A673 (cell line): ENCODE measurements around the gene NEGR1. TPM values are rescaled to one million over a fixed set of nuclear protein-coding genes. Genes with fewer than 3 reads are reported as not detected.

Source experiments
- BruUV-seq: library from RNA; stranded (reverse); fragments of 400-500 nt; replicated peaks from 2 replicates; lab custom pipeline; 2021; lab: Mats Ljungman, UMichigan
- CTCF ChIA-PET: fragments of 300-600 bp; sonication (Branson Sonifier 250); formaldehyde crosslinking; loops from one replicate; lab custom pipeline; 2022; ENCODE audit warnings: antibody characterized with exemption; lab: Charles Lee
- POLR2A ChIA-PET: fragments of 300-600 bp; sonication (Branson Sonifier 250); formaldehyde crosslinking; loops from one replicate; lab custom pipeline; 2022; ENCODE audit warnings: antibody characterized with exemption; ENCODE audit not compliant: low non-redundant PET; lab: Charles Lee
- DNase-seq: peaks from one replicate; pipeline ENCODE4 v3.0.0-alpha.2; 2015; ENCODE audit warnings: low spot score
- H3K27ac ChIP-seq: fragments of 200-600 bp; sonication (generic); 2 replicates; pipeline ENCODE4 v1.5.1; 2016; ENCODE audit warnings: mixed run types, low read depth, mild to moderate bottlenecking, mixed read lengths, antibody characterized with exemption, low read length; ENCODE audit not compliant: poor library complexity, severe bottlenecking
- H3K27me3 ChIP-seq: fragments of 200-600 bp; sonication (generic); replicated peaks from 2 replicates; pipeline ENCODE4 v1.6.1; 2017; ENCODE audit warnings: mixed run types, low read depth, mild to moderate bottlenecking, mixed read lengths, antibody characterized with exemption, low read length; ENCODE audit not compliant: insufficient read depth, poor library complexity
- H3K36me3 ChIP-seq: fragments of 200-600 bp; sonication (generic); 2 replicates; pipeline ENCODE4 v1.6.1; 2016; ENCODE audit warnings: mixed run types, mild to moderate bottlenecking, mixed read lengths, antibody characterized with exemption, low read length; ENCODE audit not compliant: insufficient read depth, poor library complexity, severe bottlenecking
- H3K4me1 ChIP-seq: fragments of 200-600 bp; sonication (generic); 2 replicates; pipeline ENCODE4 v1.6.1; 2017; ENCODE audit warnings: mixed run types, mild to moderate bottlenecking, mixed read lengths, antibody characterized with exemption, low read length; ENCODE audit not compliant: insufficient read depth, poor library complexity, severe bottlenecking
- H3K4me3 ChIP-seq: fragments of 200-600 bp; sonication (generic); 2 replicates; pipeline ENCODE4 v1.5.1; 2016; ENCODE audit warnings: low read depth, mixed run types, mild to moderate bottlenecking, mixed read lengths, low read length; ENCODE audit not compliant: poor library complexity, severe bottlenecking
- H3K9me3 ChIP-seq: fragments of 200-600 bp; sonication (generic); 2 replicates; pipeline ENCODE4 v1.6.1; 2016; ENCODE audit warnings: mixed run types, low read depth, mild to moderate bottlenecking, mixed read lengths, antibody characterized with exemption, low read length; ENCODE audit not compliant: poor library complexity, severe bottlenecking
- CTCF ChIP-seq: fragments of 300-800, 200-600 bp; sonication (generic); conservative IDR thresholded peaks from 2 replicates; pipeline ENCODE4 v1.5.1; 2017; ENCODE audit warnings: low read depth, mild to moderate bottlenecking, antibody characterized with exemption, low read length, moderate library complexity, mixed read lengths
- EZH2 ChIP-seq: fragments of 200-600 bp; sonication (generic); IDR thresholded peaks from 2 replicates; pipeline ENCODE4 v1.6.1; 2017; ENCODE audit warnings: borderline replicate concordance, low read depth, mild to moderate bottlenecking, mixed read lengths, antibody characterized with exemption, low read length; ENCODE audit not compliant: poor library complexity, severe bottlenecking
- intact Hi-C: fragments of 100-400 bp; cut with micrococcal nuclease; formaldehyde crosslinking; loops from one replicate; pipeline ENCODE4 v1.10.0; 2022; ENCODE audit not compliant: unreplicated experiment
- total RNA-seq: library from RNA; stranded (reverse); gene quantifications from 2 replicates; pipeline ENCODE4 v1.2.3, GENCODE V29; 2021

NEGR1 gene
- total RNA-seq, 1 experiment from 2014 or later, result 7.6 TPM

GRCh38 chr1:72286401-72286800 lies 4.1 kb upstream of the NEGR1 start:
- ChIA-PET POLR2A (interaction anchor here (0.7 kb wide), 1 partner anchor 1912 kb away, joined by 11 read pairs; no protein-coding TSS in a partner anchor), CTCF (no interaction called here)
- Histone ChIP-seq H3K4me1 (peaks cover 15% of the 10 kb centered on the region), H3K36me3 (no peaks in the 10 kb centered on the region), H3K27ac (no peak overlapping the region), H3K27me3 (no peaks in the 10 kb centered on the region), H3K9me3 (no peaks in the 10 kb centered on the region), H3K4me3 (no peak overlapping the region)
- TF ChIP-seq EZH2 (no peak), CTCF (no peak)
- intact Hi-C loops, result no loop called here
- BruUV-seq, result no TSS peak
- DNase-seq, result peak; percentile 12

- no peak for DNase-seq
- H3K27me3 ChIP-seq, result no peaks in the 10 kb centered on the region
- H3K36me3 ChIP-seq, result no peaks in the 10 kb centered on the region
- H3K9me3 ChIP-seq, result no peaks in the 10 kb centered on the region
- BruUV-seq, result no TSS peak
- TF ChIP-seq CTCF, result no peak
- no peak for TF ChIP-seq EZH2
- H3K4me1 ChIP-seq, result peaks cover 17% of the 10 kb centered on the region
- ChIA-PET CTCF (no interaction called here), POLR2A (no interaction called here)
- H3K4me3 ChIP-seq, result peak overlapping the region; percentile 69
- peak overlapping the region; percentile 86 for H3K27ac ChIP-seq
- intact Hi-C loops, result no loop called here
Measured at GRCh38 chr1:72285074-72285425, 2.7 kb upstream of the NEGR1 start.

- H3K9me3 ChIP-seq, result no peaks in the 10 kb centered on the region
- H3K4me1 ChIP-seq, result peaks cover 17% of the 10 kb centered on the region
- CTCF ChIA-PET, result no interaction called here
- POLR2A ChIA-PET, result interaction anchor here (0.6 kb wide), 1 partner anchor 1229 kb away, joined by 3 read pairs; no protein-coding TSS in a partner anchor
- H3K27ac ChIP-seq, result peak overlapping the region; percentile 86
- BruUV-seq, result no TSS peak
- peak; percentile 42; the same call in 1 of the 2 replicates for TF ChIP-seq CTCF
- no peak for TF ChIP-seq EZH2
- peak; percentile 90 for DNase-seq
- peak overlapping the region; percentile 69 for H3K4me3 ChIP-seq
- intact Hi-C loops, result no loop called here
- H3K27me3 ChIP-seq, result no peaks in the 10 kb centered on the region
- H3K36me3 ChIP-seq, result no peaks in the 10 kb centered on the region
Measured at GRCh38 chr1:72284348-72285073, 2.2 kb upstream of the NEGR1 start.
